ENCODE data around the gene APOA1. TPM values are rescaled to one million over a fixed set of nuclear protein-coding genes. Genes with fewer than 3 reads are reported as not detected.
A peak's percentile ranks its signal among the peaks of the same experiment; 100 is the strongest.

APOA1 gene
- total RNA-seq, 1 donor from 2014 or later = 2.7 TPM

GRCh38 chr11:116819049-116819448 is 18.4 kb downstream of the APOA1 start:
- H3K9me3 ChIP-seq (ENCODE audit: low read depth) = no peaks in the 10 kb centered on the region
- peaks cover 5% of the 10 kb centered on the region for H3K4me1 ChIP-seq
- H3K4me2 ChIP-seq = no peak overlapping the region
- H3F3A ChIP-seq (ENCODE audit: low read depth) = peaks cover 3% of the 10 kb centered on the region
- H4K20me1 ChIP-seq (ENCODE audit: low read depth) = no peaks in the 10 kb centered on the region
- Mint-ChIP-seq H3K27me3 (ENCODE audit: insufficient read depth, low read depth) (peaks cover 4% of the 10 kb centered on the region), H3K36me3 (no peaks in the 10 kb centered on the region), H3K9me3 (no peaks in the 10 kb centered on the region), H3K4me1 (peaks cover 2% of the 10 kb centered on the region), H3K4me3 (no peak overlapping the region), H3K27ac (no peak overlapping the region)
- TF ChIP-seq EZH2 (IDR thresholded peaks at IDR 0.05) (no peak), CTCF (IDR thresholded peaks at IDR 0.05) (no peak), EZH2phosphoT487 (IDR thresholded peaks at IDR 0.05) (no peak)
- H3K27ac ChIP-seq = no peak overlapping the region
- no peaks in the 10 kb centered on the region for H3K36me3 ChIP-seq
- DNase-seq (ENCODE audit: low spot score) = no peak
- H3K9ac ChIP-seq = no peak overlapping the region
- H3K27me3 ChIP-seq = no peaks in the 10 kb centered on the region
- no peak overlapping the region for H3K4me3 ChIP-seq
- no peak overlapping the region for H2AFZ ChIP-seq (replicated peaks)
- no peaks in the 10 kb centered on the region for H3K79me2 ChIP-seq (ENCODE audit: low read depth)

- Histone ChIP-seq H4K20me1 (ENCODE audit: low read depth) (no peaks in the 10 kb centered on the region), H3K4me3 (no peak overlapping the region), H3K36me3 (no peaks in the 10 kb centered on the region), H3K27me3 (no peaks in the 10 kb centered on the region), H3K4me1 (no peaks in the 10 kb centered on the region), H3F3A (ENCODE audit: low read depth) (peaks cover 3% of the 10 kb centered on the region), H3K9ac (no peak overlapping the region), H3K4me2 (no peak overlapping the region), H2AFZ (replicated peaks) (no peak overlapping the region), H3K79me2 (ENCODE audit: low read depth) (no peaks in the 10 kb centered on the region), H3K9me3 (ENCODE audit: low read depth) (no peaks in the 10 kb centered on the region), H3K27ac (no peak overlapping the region)
- Mint-ChIP-seq H3K4me3 (no peak overlapping the region), H3K27ac (no peak overlapping the region), H3K27me3 (ENCODE audit: insufficient read depth, low read depth) (peaks cover 2% of the 10 kb centered on the region), H3K4me1 (no peaks in the 10 kb centered on the region), H3K9me3 (no peaks in the 10 kb centered on the region), H3K36me3 (no peaks in the 10 kb centered on the region)
- no peak for DNase-seq (ENCODE audit: low spot score)
- TF ChIP-seq EZH2 (IDR thresholded peaks at IDR 0.05) (no peak), EZH2phosphoT487 (IDR thresholded peaks at IDR 0.05) (no peak), CTCF (IDR thresholded peaks at IDR 0.05) (no peak)
Measured at GRCh38 chr11:116814502-116814901, 22.9 kb downstream of the APOA1 start.

- no peak overlapping the region for H2AFZ ChIP-seq (replicated peaks)
- H3K79me2 ChIP-seq (ENCODE audit: low read depth) = no peaks in the 10 kb centered on the region
- H3F3A ChIP-seq (ENCODE audit: low read depth) = peaks cover 3% of the 10 kb centered on the region
- H3K4me2 ChIP-seq = no peak overlapping the region
- no peak overlapping the region for H3K4me3 ChIP-seq
- H3K27me3 ChIP-seq = no peaks in the 10 kb centered on the region
- no peaks in the 10 kb centered on the region for H3K4me1 ChIP-seq
- no peaks in the 10 kb centered on the region for H3K36me3 Mint-ChIP-seq
- no peak overlapping the region for H3K27ac ChIP-seq
- peaks cover 4% of the 10 kb centered on the region for H3K27me3 Mint-ChIP-seq (ENCODE audit: insufficient read depth, low read depth)
- TF ChIP-seq EZH2 (IDR thresholded peaks at IDR 0.05) (no peak), CTCF (IDR thresholded peaks at IDR 0.05) (no peak), EZH2phosphoT487 (IDR thresholded peaks at IDR 0.05) (no peak)
- H3K27ac Mint-ChIP-seq = peak overlapping the region; percentile 18
- no peaks in the 10 kb centered on the region for H4K20me1 ChIP-seq (ENCODE audit: low read depth)
- H3K9me3 ChIP-seq (ENCODE audit: low read depth) = no peaks in the 10 kb centered on the region
- H3K4me3 Mint-ChIP-seq = no peak overlapping the region
- no peaks in the 10 kb centered on the region for H3K4me1 Mint-ChIP-seq
- H3K36me3 ChIP-seq = no peaks in the 10 kb centered on the region
- no peaks in the 10 kb centered on the region for H3K9me3 Mint-ChIP-seq
- DNase-seq (ENCODE audit: low spot score) = no peak
- H3K9ac ChIP-seq = no peak overlapping the region
Measured at GRCh38 chr11:116813781-116814471, 23.5 kb downstream of the APOA1 start.
